Measurements from ENCODE around the gene RLN3. TPM values are rescaled to one million over a fixed set of nuclear protein-coding genes. Genes with fewer than 3 reads are reported as not detected.

The RLN3 gene
- total RNA-seq, 1 experiment from 2014 or later = not detected

GRCh38 chr19:13983213-13983889, 44.6 kb upstream of the RLN3 start:
- Histone ChIP-seq H3K36me3 (ENCODE audit: insufficient read depth, low read length, poor library complexity, severe bottlenecking) (no peaks in the 10 kb centered on the region), H3K4me1 (ENCODE audit: insufficient read depth, low read length, poor library complexity, severe bottlenecking) (peaks cover 36% of the 10 kb centered on the region), H3K27me3 (replicated peaks; ENCODE audit: insufficient read depth, low read depth, low read length, poor library complexity) (no peaks in the 10 kb centered on the region), H3K27ac (ENCODE audit: low read depth, low read length, poor library complexity, severe bottlenecking) (no peak overlapping the region), H3K9me3 (ENCODE audit: low read depth, low read length, poor library complexity, severe bottlenecking) (no peaks in the 10 kb centered on the region), H3K4me3 (ENCODE audit: low read depth, low read length, poor library complexity, severe bottlenecking) (no peak overlapping the region)
- DNase-seq (ENCODE audit: low spot score) = no peak
- ChIA-PET CTCF (interaction anchor here (0.5 kb wide), 1 partner anchor 47 kb away, joined by 3 read pairs; no protein-coding TSS in a partner anchor), POLR2A (ENCODE audit: low non-redundant PET) (no interaction called here)
- intact Hi-C loops (cut with micrococcal nuclease; ENCODE audit: unreplicated experiment) = no loop called here
- BruUV-seq (replicated peaks) = no TSS peak
- TF ChIP-seq EZH2 (IDR thresholded peaks at IDR 0.05; ENCODE audit: borderline replicate concordance, low read depth, low read length, poor library complexity, severe bottlenecking) = no peak
- TF ChIP-seq, protein P1, sequence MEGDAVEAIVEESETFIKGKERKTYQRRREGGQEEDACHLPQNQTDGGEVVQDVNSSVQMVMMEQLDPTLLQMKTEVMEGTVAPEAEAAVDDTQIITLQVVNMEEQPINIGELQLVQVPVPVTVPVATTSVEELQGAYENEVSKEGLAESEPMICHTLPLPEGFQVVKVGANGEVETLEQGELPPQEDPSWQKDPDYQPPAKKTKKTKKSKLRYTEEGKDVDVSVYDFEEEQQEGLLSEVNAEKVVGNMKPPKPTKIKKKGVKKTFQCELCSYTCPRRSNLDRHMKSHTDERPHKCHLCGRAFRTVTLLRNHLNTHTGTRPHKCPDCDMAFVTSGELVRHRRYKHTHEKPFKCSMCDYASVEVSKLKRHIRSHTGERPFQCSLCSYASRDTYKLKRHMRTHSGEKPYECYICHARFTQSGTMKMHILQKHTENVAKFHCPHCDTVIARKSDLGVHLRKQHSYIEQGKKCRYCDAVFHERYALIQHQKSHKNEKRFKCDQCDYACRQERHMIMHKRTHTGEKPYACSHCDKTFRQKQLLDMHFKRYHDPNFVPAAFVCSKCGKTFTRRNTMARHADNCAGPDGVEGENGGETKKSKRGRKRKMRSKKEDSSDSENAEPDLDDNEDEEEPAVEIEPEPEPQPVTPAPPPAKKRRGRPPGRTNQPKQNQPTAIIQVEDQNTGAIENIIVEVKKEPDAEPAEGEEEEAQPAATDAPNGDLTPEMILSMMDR (conservative IDR thresholded peaks at IDR 0.05; ENCODE audit: low read depth, low read length) = no peak

GRCh38 chr19:13984186-13984585, 43.8 kb upstream of the RLN3 start:
- ChIA-PET POLR2A (ENCODE audit: low non-redundant PET) (no interaction called here), CTCF (no interaction called here)
- Histone ChIP-seq H3K4me3 (ENCODE audit: low read depth, low read length, poor library complexity, severe bottlenecking) (no peak overlapping the region), H3K4me1 (ENCODE audit: insufficient read depth, low read length, poor library complexity, severe bottlenecking) (peaks cover 31% of the 10 kb centered on the region), H3K9me3 (ENCODE audit: low read depth, low read length, poor library complexity, severe bottlenecking) (no peaks in the 10 kb centered on the region), H3K27ac (ENCODE audit: low read depth, low read length, poor library complexity, severe bottlenecking) (no peak overlapping the region), H3K36me3 (ENCODE audit: insufficient read depth, low read length, poor library complexity, severe bottlenecking) (no peaks in the 10 kb centered on the region), H3K27me3 (replicated peaks; ENCODE audit: insufficient read depth, low read depth, low read length, poor library complexity) (no peaks in the 10 kb centered on the region)
- TF ChIP-seq, protein P1 (conservative IDR thresholded peaks at IDR 0.05; ENCODE audit: low read depth, low read length) = no peak
- no peak for TF ChIP-seq EZH2 (IDR thresholded peaks at IDR 0.05; ENCODE audit: borderline replicate concordance, low read depth, low read length, poor library complexity, severe bottlenecking)
- DNase-seq (ENCODE audit: low spot score) = no peak
- intact Hi-C loops (cut with micrococcal nuclease; ENCODE audit: unreplicated experiment) = no loop called here
- BruUV-seq (replicated peaks) = no TSS peak

DNA sequence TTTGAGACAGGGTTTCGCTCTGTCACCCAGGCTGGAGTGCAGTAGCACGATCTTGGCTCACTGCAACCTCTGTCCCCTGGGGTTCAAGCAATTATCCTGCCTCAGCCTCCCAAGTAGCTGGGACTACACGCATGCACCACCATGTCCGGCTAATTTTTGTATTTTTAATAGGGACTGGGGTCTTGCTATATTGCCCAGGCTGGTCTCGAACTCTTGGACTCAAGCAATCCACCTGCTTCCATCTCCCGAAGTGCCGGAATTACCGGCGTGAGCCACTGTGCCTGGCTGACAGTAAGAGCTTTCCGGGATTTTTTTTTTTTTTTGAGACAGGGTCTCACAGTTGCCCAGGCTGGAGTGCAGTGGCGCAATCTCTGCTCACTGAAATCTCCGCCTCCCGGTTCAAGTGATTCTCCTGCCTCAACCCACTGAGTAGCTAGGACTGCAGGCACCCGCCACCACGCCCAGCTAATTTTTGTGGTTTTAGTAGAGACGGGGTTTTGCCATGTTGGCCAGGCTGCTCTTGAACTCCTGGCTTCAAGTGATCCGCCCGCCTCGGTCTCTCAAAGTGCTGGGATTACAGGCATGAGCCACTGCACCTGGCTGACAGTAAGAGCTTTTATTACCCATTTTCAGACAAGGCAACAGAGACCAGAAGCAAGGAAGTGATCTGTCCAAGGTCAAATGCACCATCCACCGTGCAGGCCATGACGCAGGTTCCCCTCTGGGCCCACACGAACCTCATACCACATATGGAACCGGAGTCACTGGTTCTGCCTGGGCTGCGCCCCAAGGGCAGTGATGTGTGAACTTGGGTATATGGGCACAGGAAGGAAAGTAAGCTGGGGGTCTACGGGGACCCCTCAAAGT, 42.8 kb upstream of the RLN3 start:
- POLR2A ChIA-PET (ENCODE audit: low non-redundant PET) = no interaction called here
- H3K9me3 ChIP-seq (ENCODE audit: low read depth, low read length, poor library complexity, severe bottlenecking) = no peaks in the 10 kb centered on the region
- peaks cover 23% of the 10 kb centered on the region for H3K4me1 ChIP-seq (ENCODE audit: insufficient read depth, low read length, poor library complexity, severe bottlenecking)
- DNase-seq (ENCODE audit: low spot score) = no peak
- CTCF ChIA-PET = no interaction called here
- no peaks in the 10 kb centered on the region for H3K36me3 ChIP-seq (ENCODE audit: insufficient read depth, low read length, poor library complexity, severe bottlenecking)
- TF ChIP-seq, protein P1 (conservative IDR thresholded peaks at IDR 0.05; ENCODE audit: low read depth, low read length) = no peak
- no peak for TF ChIP-seq EZH2 (IDR thresholded peaks at IDR 0.05; ENCODE audit: borderline replicate concordance, low read depth, low read length, poor library complexity, severe bottlenecking)
- H3K27me3 ChIP-seq (replicated peaks; ENCODE audit: insufficient read depth, low read depth, low read length, poor library complexity) = no peaks in the 10 kb centered on the region
- BruUV-seq (replicated peaks) = no TSS peak
- H3K27ac ChIP-seq (ENCODE audit: low read depth, low read length, poor library complexity, severe bottlenecking) = peak overlapping the region; percentile 79
- H3K4me3 ChIP-seq (ENCODE audit: low read depth, low read length, poor library complexity, severe bottlenecking) = no peak overlapping the region
- intact Hi-C loops (cut with micrococcal nuclease; ENCODE audit: unreplicated experiment) = no loop called here

Measured in A673 (cell line).